OCI-LY7 (cell line): ENCODE measurements around the gene DUSP6.

Experiments
- EZH2phosphoT487 ChIP-seq: fragments of 200-600 bp; sonication (generic); IDR thresholded peaks from 2 replicates; pipeline ENCODE4 v1.6.1; 2018; ENCODE audit warnings: low read depth, borderline replicate concordance, mild to moderate bottlenecking, mixed run types, antibody characterized with exemption, low read length, moderate library complexity, mixed read lengths
- TF ChIP-seq, protein P1 (sequence below): fragments of 200-600 bp; sonication (generic); conservative IDR thresholded peaks from 2 replicates; pipeline ENCODE4 v1.5.1; 2014; ENCODE audit warnings: mild to moderate bottlenecking, antibody characterized with exemption, low read length, moderate library complexity, mixed read lengths

DNA sequence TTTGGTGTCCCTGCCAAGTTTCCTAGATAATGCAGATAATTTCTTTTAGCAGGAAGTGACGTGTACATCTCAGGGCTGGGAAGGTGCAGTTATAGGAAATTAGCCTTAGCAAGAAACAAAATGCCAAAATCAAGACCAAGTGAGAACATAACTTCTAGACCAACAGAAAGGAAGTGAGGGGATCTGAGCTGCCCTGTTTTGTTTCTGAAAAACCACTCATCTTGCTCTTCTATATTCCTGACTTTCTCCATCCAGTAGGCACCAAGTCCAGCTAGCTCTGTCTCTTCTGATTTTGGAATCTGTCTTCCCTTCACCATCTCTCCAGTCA, 23.9 kb upstream of the DUSP6 start:
- TF ChIP-seq, protein P1, sequence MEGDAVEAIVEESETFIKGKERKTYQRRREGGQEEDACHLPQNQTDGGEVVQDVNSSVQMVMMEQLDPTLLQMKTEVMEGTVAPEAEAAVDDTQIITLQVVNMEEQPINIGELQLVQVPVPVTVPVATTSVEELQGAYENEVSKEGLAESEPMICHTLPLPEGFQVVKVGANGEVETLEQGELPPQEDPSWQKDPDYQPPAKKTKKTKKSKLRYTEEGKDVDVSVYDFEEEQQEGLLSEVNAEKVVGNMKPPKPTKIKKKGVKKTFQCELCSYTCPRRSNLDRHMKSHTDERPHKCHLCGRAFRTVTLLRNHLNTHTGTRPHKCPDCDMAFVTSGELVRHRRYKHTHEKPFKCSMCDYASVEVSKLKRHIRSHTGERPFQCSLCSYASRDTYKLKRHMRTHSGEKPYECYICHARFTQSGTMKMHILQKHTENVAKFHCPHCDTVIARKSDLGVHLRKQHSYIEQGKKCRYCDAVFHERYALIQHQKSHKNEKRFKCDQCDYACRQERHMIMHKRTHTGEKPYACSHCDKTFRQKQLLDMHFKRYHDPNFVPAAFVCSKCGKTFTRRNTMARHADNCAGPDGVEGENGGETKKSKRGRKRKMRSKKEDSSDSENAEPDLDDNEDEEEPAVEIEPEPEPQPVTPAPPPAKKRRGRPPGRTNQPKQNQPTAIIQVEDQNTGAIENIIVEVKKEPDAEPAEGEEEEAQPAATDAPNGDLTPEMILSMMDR, result no peak
- no peak for TF ChIP-seq EZH2phosphoT487
